ENCODE results near the gene CALD1.

CALD1 gene

DNA sequence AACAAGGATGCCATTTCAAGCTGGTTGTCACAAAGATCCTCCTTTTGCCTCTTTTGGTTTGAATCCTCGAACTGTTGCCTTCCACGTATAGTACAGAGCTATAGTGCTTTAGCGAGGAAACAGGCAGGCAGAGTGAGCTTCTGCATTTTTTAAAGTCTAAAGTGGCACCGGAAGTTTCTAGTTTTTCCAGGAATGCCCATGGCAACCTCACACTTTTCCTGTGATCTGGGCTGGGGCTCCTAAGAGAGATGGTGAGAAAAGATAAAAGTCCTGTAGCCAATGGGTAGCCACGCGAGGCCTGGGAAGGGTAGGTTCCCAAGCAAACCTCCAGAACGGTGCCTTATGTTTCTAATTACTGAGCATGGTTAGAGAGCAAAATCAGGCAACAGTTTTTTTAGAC, 76.7 kb downstream of the CALD1 start:
- no peaks in the 10 kb centered on the region for H3K9me3 Mint-ChIP-seq
- H3K27me3 Mint-ChIP-seq (ENCODE audit: low read depth), result no peaks in the 10 kb centered on the region
- H3K4me3 Mint-ChIP-seq, result no peak overlapping the region
- H3K36me3 Mint-ChIP-seq (ENCODE audit: low read depth), result peaks cover 8% of the 10 kb centered on the region
- TF ChIP-seq, protein P1, sequence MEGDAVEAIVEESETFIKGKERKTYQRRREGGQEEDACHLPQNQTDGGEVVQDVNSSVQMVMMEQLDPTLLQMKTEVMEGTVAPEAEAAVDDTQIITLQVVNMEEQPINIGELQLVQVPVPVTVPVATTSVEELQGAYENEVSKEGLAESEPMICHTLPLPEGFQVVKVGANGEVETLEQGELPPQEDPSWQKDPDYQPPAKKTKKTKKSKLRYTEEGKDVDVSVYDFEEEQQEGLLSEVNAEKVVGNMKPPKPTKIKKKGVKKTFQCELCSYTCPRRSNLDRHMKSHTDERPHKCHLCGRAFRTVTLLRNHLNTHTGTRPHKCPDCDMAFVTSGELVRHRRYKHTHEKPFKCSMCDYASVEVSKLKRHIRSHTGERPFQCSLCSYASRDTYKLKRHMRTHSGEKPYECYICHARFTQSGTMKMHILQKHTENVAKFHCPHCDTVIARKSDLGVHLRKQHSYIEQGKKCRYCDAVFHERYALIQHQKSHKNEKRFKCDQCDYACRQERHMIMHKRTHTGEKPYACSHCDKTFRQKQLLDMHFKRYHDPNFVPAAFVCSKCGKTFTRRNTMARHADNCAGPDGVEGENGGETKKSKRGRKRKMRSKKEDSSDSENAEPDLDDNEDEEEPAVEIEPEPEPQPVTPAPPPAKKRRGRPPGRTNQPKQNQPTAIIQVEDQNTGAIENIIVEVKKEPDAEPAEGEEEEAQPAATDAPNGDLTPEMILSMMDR (IDR thresholded peaks at IDR 0.05; ENCODE audit: unreplicated experiment in 3 of 3), result no peak
- H3K27ac Mint-ChIP-seq, result peak overlapping the region; percentile 86 to 97 (median 86)
- peaks cover 42% of the 10 kb centered on the region for H3K4me1 Mint-ChIP-seq

DNA sequence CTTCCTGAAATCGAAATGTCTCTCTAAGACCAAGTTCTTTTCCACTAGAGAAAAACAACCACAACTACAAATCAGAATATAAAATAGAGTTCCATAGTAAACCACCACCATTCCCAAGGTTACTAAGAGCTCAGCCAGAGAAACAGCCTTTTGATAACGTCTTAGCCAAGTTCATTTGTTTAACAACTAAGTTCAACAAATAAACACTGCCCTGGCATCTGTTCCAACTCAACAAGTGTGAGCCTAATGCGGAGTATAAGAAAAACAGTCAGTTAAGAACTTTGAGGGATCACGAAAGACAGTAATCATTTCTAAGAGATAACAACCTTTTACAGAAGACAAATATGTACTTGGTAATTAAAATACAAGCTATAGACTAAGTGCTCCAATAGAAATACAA, 77.3 kb downstream of the CALD1 start:
- peaks cover 8% of the 10 kb centered on the region for H3K36me3 Mint-ChIP-seq (ENCODE audit: low read depth)
- no peaks in the 10 kb centered on the region for H3K27me3 Mint-ChIP-seq (ENCODE audit: low read depth)
- peaks cover 42% of the 10 kb centered on the region for H3K4me1 Mint-ChIP-seq
- H3K4me3 Mint-ChIP-seq, result peak overlapping the region in 1 of 3 experiments; percentile 8
- TF ChIP-seq, protein P1 (IDR thresholded peaks at IDR 0.05; ENCODE audit: unreplicated experiment in 3 of 3), result no peak
- H3K27ac Mint-ChIP-seq, result peak overlapping the region; percentile 86 to 97 (median 86)
- no peaks in the 10 kb centered on the region for H3K9me3 Mint-ChIP-seq

DNA sequence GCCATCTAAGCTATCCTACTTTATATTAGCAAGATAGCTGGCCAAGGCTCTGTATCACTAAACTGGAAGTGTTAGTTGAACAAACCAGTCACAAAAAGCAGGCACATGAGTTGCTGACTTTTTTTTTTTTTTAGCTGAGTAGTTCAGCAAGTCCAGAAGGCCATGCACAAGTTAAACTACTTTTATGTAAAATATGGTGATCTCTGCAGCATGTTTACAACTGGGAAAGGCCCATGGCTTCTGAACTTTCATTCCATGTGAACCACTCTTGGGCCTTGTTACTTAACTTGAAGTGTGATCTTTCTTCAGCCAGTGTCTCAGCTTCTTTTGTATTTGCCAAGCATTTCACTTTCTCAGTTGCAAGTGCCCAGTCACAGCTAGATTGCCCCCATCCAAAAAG, 78.5 kb downstream of the CALD1 start:
- Mint-ChIP-seq H3K36me3 (ENCODE audit: low read depth) (peaks cover 8% of the 10 kb centered on the region), H3K4me1 (peaks cover 33% of the 10 kb centered on the region), H3K27ac (peak overlapping the region in 2 of 3 experiments; percentile 30 to 54), H3K4me3 (no peak overlapping the region), H3K27me3 (ENCODE audit: low read depth) (no peaks in the 10 kb centered on the region), H3K9me3 (no peaks in the 10 kb centered on the region)
- TF ChIP-seq, protein P1 (IDR thresholded peaks at IDR 0.05; ENCODE audit: unreplicated experiment in 3 of 3), result no peak

DNA sequence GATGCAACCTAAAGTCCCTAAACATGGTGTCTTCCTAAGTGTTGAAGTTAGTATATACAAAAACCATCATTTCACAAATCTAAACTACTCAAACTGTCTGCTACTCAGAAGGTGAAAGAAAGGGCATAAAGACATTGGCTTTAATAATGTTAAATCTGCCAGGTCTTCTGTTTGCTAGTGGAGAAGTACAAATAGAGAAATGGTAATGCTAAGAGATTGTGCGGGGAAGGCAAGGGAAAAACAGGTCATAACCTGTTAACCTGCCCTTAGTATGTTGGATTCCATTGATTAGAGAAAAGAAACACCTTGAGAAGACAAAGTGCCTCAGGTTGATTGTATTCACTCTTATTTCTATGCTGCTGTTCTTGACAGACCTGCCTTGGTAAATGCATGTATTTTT, 80.3 kb downstream of the CALD1 start:
- Mint-ChIP-seq H3K4me1 (peaks cover 29% of the 10 kb centered on the region), H3K27ac (no peak overlapping the region)
- TF ChIP-seq, protein P1 (IDR thresholded peaks at IDR 0.05; ENCODE audit: unreplicated experiment in 3 of 3), result no peak

DNA sequence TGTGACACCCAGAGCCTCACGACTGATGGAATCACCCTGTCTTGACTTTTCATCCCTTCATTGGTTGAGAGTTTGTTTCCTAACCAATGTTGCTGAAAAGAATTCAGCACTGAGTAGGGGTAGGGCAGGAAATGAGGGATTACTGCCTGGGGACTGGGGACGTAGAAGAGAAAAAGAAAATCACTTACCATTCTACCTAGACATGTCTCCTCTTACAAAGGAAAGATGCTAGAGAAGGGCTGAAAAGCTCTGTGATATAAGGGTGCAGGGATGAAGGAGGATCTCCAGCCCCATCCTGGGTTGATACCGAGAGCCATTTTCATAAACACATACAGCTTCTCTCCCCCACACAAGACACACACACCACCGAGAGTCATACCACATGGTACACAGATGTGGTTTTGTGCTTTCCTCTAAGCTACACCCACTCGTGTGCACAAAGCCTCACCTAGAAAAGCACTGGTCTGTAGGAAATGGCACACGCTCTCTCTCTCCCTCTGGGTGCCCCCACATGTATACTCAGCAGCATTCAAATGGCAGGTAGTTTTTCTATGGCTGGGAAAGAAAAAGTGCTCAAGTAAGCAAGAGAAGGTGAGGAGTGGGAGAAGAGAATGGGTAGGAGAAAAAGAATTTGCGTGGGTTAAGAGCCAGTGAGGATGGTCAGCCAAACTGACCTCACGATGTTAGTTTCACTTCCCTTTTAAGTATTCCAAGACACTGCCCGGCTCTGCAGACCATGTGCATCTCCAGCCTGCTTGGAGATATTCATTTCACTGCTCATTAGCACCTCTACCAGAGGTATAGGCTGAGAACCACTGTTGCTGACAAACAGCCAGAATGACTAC, 85.8 kb downstream of the CALD1 start:
- Mint-ChIP-seq H3K27me3 (ENCODE audit: low read depth) (no peaks in the 10 kb centered on the region), H3K9me3 (no peaks in the 10 kb centered on the region), H3K36me3 (ENCODE audit: low read depth) (peaks cover 17% of the 10 kb centered on the region), H3K4me1 (peaks cover 35% of the 10 kb centered on the region), H3K4me3 (peak overlapping the region in 2 of 3 experiments; percentile 18 to 48), H3K27ac (peak overlapping the region; percentile 90 to 93 (median 92))
- TF ChIP-seq, protein P1 (IDR thresholded peaks at IDR 0.05; ENCODE audit: unreplicated experiment in 3 of 3), result no peak

More for the DNA sequence above, 80.3 kb downstream of the CALD1 start:
- Mint-ChIP-seq H3K36me3 (ENCODE audit: low read depth) (peaks cover 6% of the 10 kb centered on the region), H3K9me3 (no peaks in the 10 kb centered on the region), H3K27me3 (ENCODE audit: low read depth) (no peaks in the 10 kb centered on the region), H3K4me3 (no peak overlapping the region)

DNA sequence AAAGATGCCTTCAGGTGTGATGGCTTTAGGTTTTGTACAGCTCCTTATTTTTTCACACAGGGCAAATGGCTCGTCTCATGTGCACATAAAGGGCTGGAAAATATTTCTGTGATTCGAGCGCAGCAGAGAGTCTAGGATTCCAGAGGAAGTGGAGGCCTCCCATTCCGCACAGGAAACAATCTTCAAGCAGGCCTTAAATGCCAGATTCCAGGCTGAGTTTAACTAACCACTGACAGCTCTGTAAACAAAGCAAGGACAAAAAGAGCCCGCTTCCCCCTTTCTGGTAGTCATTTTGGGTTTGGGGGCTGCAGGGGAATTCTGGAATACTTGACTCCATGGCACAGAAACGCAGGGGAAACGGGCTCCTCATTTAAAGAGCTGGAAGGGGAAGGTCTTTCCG, 87.2 kb downstream of the CALD1 start:
- TF ChIP-seq, protein P1 (IDR thresholded peaks at IDR 0.05; ENCODE audit: unreplicated experiment in 3 of 3), result no peak
- Mint-ChIP-seq H3K9me3 (no peaks in the 10 kb centered on the region), H3K4me3 (peak overlapping the region; percentile 49 to 66 (median 61)), H3K27me3 (ENCODE audit: low read depth) (no peaks in the 10 kb centered on the region), H3K36me3 (ENCODE audit: low read depth) (peaks cover 17% of the 10 kb centered on the region), H3K4me1 (peaks cover 35% of the 10 kb centered on the region), H3K27ac (peak overlapping the region; percentile 90 to 93 (median 92))
